ENCODE data around the gene KANSL1.
"Not testable (repeated sequence)": the region's sequence is repeated elsewhere in the genome, so short reads cannot be mapped to it uniquely, and the experiment has no call there.

KANSL1 gene

GRCh38 chr17:46192439-46193150 lies 634 bp downstream of the KANSL1 start:
- DNase-seq, result peak; percentile 73

- no peak for DNase-seq
Measured at GRCh38 chr17:46192189-46192438, 1.1 kb downstream of the KANSL1 start.

- DNase-seq, result peak; percentile 59
Measured at GRCh38 chr17:46191322-46192188, 1.7 kb downstream of the KANSL1 start.

GRCh38 chr17:46190763-46191162 lies 2.5 kb downstream of the KANSL1 start:
- no peak for DNase-seq

- peak; percentile 67 for DNase-seq
Measured at GRCh38 chr17:46186827-46187235, 6.4 kb downstream of the KANSL1 start.

GRCh38 chr17:46184696-46185095 lies 8.5 kb downstream of the KANSL1 start:
- DNase-seq, result no peak

GRCh38 chr17:46183383-46183782 lies 9.8 kb downstream of the KANSL1 start:
- not testable (repeated sequence) for DNase-seq

GRCh38 chr17:46182961-46183360 lies 10.3 kb downstream of the KANSL1 start:
- DNase-seq, result no peak

GRCh38 chr17:46181940-46182339 lies 11.3 kb downstream of the KANSL1 start:
- no peak for DNase-seq

GRCh38 chr17:46181316-46181715 lies 11.9 kb downstream of the KANSL1 start:
- DNase-seq, result not testable (repeated sequence)

GRCh38 chr17:46180892-46181274 lies 12.3 kb downstream of the KANSL1 start:
- DNase-seq, result no peak

- DNase-seq, result not testable (repeated sequence)
Measured at GRCh38 chr17:46180185-46180891, 12.9 kb downstream of the KANSL1 start.

- DNase-seq, result no peak
Measured at GRCh38 chr17:46179375-46179999, 13.7 kb downstream of the KANSL1 start.

- DNase-seq, result no peak
Measured at GRCh38 chr17:46178550-46179214, 14.5 kb downstream of the KANSL1 start.

GRCh38 chr17:46176975-46177374 lies 16.3 kb downstream of the KANSL1 start:
- no peak for DNase-seq

- DNase-seq, result no peak
Measured at GRCh38 chr17:46175891-46176290, 17.3 kb downstream of the KANSL1 start.

GRCh38 chr17:46173153-46173552 lies 20.1 kb downstream of the KANSL1 start:
- no peak for DNase-seq

GRCh38 chr17:46171939-46172338 lies 21.3 kb downstream of the KANSL1 start:
- no peak for DNase-seq

GRCh38 chr17:46170639-46171429 lies 22.4 kb downstream of the KANSL1 start:
- DNase-seq, result no peak

- no peak for DNase-seq
Measured at GRCh38 chr17:46169913-46170638, 23.2 kb downstream of the KANSL1 start.
